Mucosa of rectum (tissue), 2 donors: Measurements from ENCODE around the gene CLCNKA.
A peak's percentile ranks its signal among the peaks of the same experiment; 100 is the strongest.
"Not testable (repeated sequence)": the region's sequence is repeated elsewhere in the genome, so short reads cannot be mapped to it uniquely, and the experiment has no call there.

Experiments
- H3K27ac ChIP-seq, 2 donors: one replicate each; pipeline ENCODE4 v1.7.0; 2013; ENCODE audit warnings: inconsistent platforms in 2 of 2, low read depth in 2 of 2, low read length in 2 of 2
- H3K27me3 ChIP-seq, 2 donors: one replicate each; pipeline ENCODE4 v1.7.0; 2013; ENCODE audit warnings: low read length in 2 of 2; ENCODE audit not compliant: control insufficient read depth in 2 of 2, insufficient read depth in 2 of 2
- H3K36me3 ChIP-seq, 2 donors: one replicate each; pipeline ENCODE4 v1.7.0; 2013; ENCODE audit warnings: low read length in 2 of 2; ENCODE audit not compliant: control insufficient read depth in 2 of 2, insufficient read depth in 2 of 2
- H3K4me1 ChIP-seq, 2 donors: one replicate each; pipeline ENCODE4 v1.7.0; 2013; ENCODE audit warnings: low read length in 2 of 2, mild to moderate bottlenecking in 1 of 2; ENCODE audit not compliant: control insufficient read depth in 2 of 2, insufficient read depth in 2 of 2
- H3K4me3 ChIP-seq, 2 donors: one replicate each; pipeline ENCODE4 v1.7.0; 2013; ENCODE audit warnings: low read length in 2 of 2
- H3K9ac ChIP-seq, 2 donors: one replicate each; pipeline ENCODE4 v1.7.0; 2013; ENCODE audit warnings: low read length in 2 of 2, low read depth in 1 of 2, mild to moderate bottlenecking in 1 of 2
- H3K9me3 ChIP-seq, 2 donors: one replicate each; pipeline ENCODE4 v1.7.0; 2013; ENCODE audit warnings: low read length in 2 of 2; ENCODE audit not compliant: control insufficient read depth in 2 of 2
- donor health status: healthy.
- donor health status: Normal muscosa, but diverticular disease.

Gene CLCNKA

GRCh38 chr1:16062687-16063075, 40.8 kb downstream of the CLCNKA start:
- not testable (repeated sequence) for H3K27me3 ChIP-seq, H3K36me3 ChIP-seq

GRCh38 chr1:16063226-16063829, 41.5 kb downstream of the CLCNKA start:
- no peaks in the 10 kb centered on the region for H3K27me3 ChIP-seq
- no peak overlapping the region for H3K4me3 ChIP-seq
- no peaks in the 10 kb centered on the region for H3K36me3 ChIP-seq
- H3K27ac ChIP-seq, result no peak overlapping the region
- H3K9me3 ChIP-seq, result no peaks in the 10 kb centered on the region
- H3K9ac ChIP-seq, result no peak overlapping the region
- H3K4me1 ChIP-seq, result peaks cover 3% of the 10 kb centered on the region in 2 donors

More at GRCh38 chr1:16062687-16063075, 40.8 kb downstream of the CLCNKA start:
- not testable (repeated sequence) for H3K9me3 ChIP-seq, H3K4me3 ChIP-seq, H3K4me1 ChIP-seq, H3K9ac ChIP-seq, H3K27ac ChIP-seq

DNA sequence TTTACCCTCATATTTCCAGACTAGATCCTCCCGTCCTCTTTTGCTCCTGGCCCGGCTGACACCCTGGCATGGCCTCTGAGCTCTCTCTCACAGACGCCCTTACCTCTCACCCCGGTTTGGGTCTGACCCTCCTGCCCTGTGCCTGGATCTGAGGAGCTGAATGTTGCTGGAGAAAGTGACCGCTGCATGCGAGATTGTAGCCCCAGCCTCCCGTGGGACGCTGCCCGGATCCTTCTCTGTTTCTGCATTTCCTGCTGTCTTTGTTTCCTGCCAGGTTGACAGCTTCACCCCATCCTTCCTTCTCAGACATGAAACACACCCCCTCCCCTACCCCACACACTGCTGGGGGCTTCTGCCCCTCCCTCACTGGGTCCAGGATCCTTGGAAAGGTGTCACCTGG, 42.1 kb downstream of the CLCNKA start:
- Histone ChIP-seq H3K9ac (no peak overlapping the region), H3K27ac (no peak overlapping the region)

DNA sequence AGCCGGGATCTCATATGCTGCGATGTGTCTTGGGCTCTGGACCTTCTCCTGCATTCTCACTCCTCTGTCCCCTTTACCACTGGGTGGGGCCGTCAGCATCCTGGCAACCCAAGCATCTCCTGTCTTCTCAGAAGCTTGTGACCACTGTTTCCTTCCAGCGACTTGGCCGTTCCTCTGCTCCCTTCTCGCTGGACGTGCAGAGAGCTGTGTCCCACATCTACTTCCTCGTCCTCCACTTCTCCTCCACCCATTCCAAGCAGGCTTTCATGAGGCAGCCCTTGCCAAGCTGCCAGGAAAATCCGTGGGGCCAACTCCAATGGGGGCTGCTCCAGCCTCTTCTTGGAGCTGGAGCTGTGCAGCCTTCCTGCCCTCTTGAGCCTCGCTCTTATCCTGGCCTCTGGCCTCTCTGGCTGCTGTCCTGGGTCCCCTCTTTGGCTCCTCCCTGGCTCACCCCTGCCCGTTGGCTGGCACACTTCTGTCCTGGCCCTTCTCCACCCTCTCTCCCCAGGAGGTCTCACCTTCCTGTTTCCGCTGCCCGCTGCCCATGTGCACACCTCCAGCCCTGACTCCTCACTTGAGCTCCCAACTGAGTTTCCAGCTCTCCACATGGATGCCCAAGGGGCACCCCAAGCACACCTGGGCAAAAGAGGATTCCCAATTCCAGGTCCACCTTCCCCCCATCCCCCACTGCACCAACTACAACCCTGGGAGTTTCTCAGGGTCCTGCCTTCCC, 42.9 kb downstream of the CLCNKA start:
- Histone ChIP-seq H3K4me1 (peaks cover 3 to 7% of the 10 kb centered on the region in 2 donors), H3K27ac (no peak overlapping the region)

More for the DNA sequence above, 42.1 kb downstream of the CLCNKA start:
- peaks cover 3 to 7% of the 10 kb centered on the region in 2 donors for H3K4me1 ChIP-seq
- H3K27me3 ChIP-seq, result no peaks in the 10 kb centered on the region
- no peak overlapping the region for H3K4me3 ChIP-seq
- no peaks in the 10 kb centered on the region for H3K36me3 ChIP-seq
- H3K9me3 ChIP-seq, result no peaks in the 10 kb centered on the region

DNA sequence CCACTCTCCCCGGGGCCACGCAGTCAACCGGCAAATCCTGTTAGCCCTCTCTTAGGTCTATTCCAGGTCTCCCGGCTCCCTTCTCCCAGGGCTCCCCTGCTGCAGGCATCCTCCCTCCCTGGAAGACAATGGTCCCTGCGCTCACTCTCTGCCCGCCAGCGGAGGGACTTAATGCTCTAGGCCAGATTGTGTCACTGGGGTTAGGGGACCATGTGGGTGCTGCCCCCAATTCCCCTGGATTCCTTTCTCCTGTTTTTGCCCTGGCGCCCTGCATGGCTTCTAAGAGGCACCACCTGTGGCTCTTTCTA, 43.4 kb downstream of the CLCNKA start:
- no peak overlapping the region for H3K27ac ChIP-seq
- no peak overlapping the region for H3K9ac ChIP-seq
- H3K27me3 ChIP-seq, result no peaks in the 10 kb centered on the region
- H3K4me3 ChIP-seq, result no peak overlapping the region
- no peaks in the 10 kb centered on the region for H3K9me3 ChIP-seq
- H3K4me1 ChIP-seq, result peaks cover 3 to 7% of the 10 kb centered on the region in 2 donors
- H3K36me3 ChIP-seq, result no peaks in the 10 kb centered on the region

More for the DNA sequence above, 42.9 kb downstream of the CLCNKA start:
- no peaks in the 10 kb centered on the region for H3K27me3 ChIP-seq
- H3K4me3 ChIP-seq, result no peak overlapping the region
- H3K9ac ChIP-seq, result no peak overlapping the region
- no peaks in the 10 kb centered on the region for H3K9me3 ChIP-seq
- H3K36me3 ChIP-seq, result no peaks in the 10 kb centered on the region

GRCh38 chr1:16066245-16066644, 44.4 kb downstream of the CLCNKA start:
- no peaks in the 10 kb centered on the region for H3K36me3 ChIP-seq
- no peaks in the 10 kb centered on the region for H3K9me3 ChIP-seq
- H3K27ac ChIP-seq, result no peak overlapping the region
- no peaks in the 10 kb centered on the region for H3K27me3 ChIP-seq
- no peak overlapping the region for H3K4me3 ChIP-seq
- peaks cover 3 to 7% of the 10 kb centered on the region in 2 donors for H3K4me1 ChIP-seq
- H3K9ac ChIP-seq, result no peak overlapping the region

- H3K9me3 ChIP-seq, result no peaks in the 10 kb centered on the region
- H3K4me3 ChIP-seq, result no peak overlapping the region
- H3K36me3 ChIP-seq, result no peaks in the 10 kb centered on the region
- no peak overlapping the region for H3K9ac ChIP-seq
- H3K4me1 ChIP-seq, result peaks cover 3 to 7% of the 10 kb centered on the region in 2 donors
- H3K27ac ChIP-seq, result no peak overlapping the region
- no peaks in the 10 kb centered on the region for H3K27me3 ChIP-seq
These were observed 45.4 kb downstream of the CLCNKA start for GRCh38 chr1:16067127-16067768.

DNA sequence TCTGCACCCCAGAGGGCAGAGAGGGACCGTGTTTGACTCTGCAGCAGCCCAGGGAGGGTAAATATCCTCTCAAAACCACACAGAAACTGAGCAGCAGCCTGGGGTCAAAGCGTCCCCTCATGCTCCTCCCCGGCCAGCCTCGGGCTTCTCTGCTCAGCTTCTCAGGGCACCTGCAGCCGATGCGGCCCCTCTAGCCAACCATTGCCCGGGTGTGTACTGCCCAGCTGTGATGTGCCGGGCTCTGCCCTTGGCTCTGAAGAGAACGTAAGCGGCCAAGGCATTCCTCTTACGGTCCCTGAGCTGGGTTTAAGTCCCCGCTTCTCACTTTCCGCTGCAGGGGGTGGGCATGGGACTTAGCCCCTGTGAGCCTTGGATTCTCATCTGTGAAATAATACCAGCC, 46.1 kb downstream of the CLCNKA start:
- Histone ChIP-seq H3K9ac (no peak overlapping the region), H3K27ac (no peak overlapping the region)

DNA sequence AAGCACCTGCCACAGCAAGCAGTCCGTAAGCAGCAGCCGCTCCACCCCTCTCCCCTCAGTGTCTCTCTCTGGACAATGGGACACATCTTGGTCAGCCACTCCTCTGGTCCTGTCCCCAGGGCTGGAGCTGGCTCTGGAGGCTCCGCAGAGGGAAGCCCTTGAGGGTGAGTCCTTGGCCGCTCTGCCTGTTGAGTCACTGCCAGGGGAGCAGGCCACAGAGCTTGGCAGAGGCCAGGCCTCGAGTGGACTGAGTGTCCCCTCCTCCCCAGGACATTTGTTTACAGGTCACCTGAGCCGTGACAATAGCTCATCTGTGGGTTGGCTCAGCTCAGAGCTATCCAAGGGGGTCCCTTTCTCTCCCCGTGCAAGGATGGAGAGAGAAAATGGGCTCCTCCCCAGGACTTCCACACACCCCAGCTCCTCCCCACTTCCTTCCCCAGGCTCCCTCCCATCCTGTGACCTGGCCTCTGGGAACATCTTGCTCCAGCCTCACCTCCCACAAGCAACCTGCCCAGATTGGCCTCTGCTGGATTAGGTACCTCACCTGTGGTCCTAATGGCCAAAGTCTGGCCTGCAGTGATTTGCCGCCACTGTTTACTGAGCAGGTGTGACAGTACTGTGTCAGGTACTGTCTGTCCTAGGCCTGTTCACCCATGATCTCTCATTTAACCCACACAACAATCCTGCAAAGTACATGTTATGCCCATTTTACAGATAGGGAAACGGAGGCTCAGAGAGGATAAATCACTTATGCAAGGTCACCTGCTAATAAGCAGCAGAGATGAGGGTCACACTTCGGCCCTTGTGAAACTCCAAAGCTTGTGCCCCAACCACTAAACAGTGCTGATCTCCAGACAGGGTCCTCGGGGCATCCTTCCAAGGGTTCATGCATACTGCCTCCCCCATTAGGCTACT, 46.8 kb downstream of the CLCNKA start:
- Histone ChIP-seq H3K4me3 (no peak overlapping the region), H3K9ac (peak overlapping the region in 1 of 2 donors; percentile 3), H3K36me3 (no peaks in the 10 kb centered on the region), H3K9me3 (no peaks in the 10 kb centered on the region), H3K27me3 (no peaks in the 10 kb centered on the region), H3K4me1 (peaks cover 6 to 11% of the 10 kb centered on the region in 2 donors), H3K27ac (no peak overlapping the region)

More for the DNA sequence above, 46.1 kb downstream of the CLCNKA start:
- Histone ChIP-seq H3K4me1 (peaks cover 4 to 8% of the 10 kb centered on the region in 2 donors), H3K4me3 (no peak overlapping the region), H3K9me3 (no peaks in the 10 kb centered on the region), H3K27me3 (no peaks in the 10 kb centered on the region), H3K36me3 (no peaks in the 10 kb centered on the region)
